Measurements from ENCODE around the gene CCM2L. TPM values are rescaled to one million over a fixed set of nuclear protein-coding genes. Genes with fewer than 3 reads are reported as not detected.

Gene CCM2L
- polyA plus RNA-seq, 1 donor (not counting 4 experiments of a cell fraction or from before 2014, with no cell fraction given) = not detected

DNA sequence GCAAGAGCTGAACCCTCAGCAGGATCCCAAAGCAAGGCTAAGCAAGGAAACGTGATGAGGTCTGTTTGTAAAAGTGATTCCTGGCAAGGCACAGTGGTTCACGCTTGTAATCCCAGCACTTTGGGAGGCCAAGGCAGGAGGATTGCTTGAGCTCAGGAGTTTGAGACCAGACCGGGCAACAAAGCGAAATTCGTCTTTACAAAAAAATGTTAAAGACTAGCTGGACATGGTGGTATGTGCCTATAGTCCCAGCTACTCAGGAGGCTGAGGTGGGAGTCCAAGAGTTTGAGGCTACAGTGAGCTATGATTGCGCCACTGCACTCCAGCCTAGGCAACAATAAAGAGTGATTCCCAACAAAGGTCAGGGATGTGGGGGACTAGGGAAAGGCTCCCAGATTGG lies 46.3 kb upstream of the CCM2L start:
- H3K4me3 ChIP-seq (ENCODE audit: control insufficient read depth in 2 of 3, extremely low read depth in 1 of 3, insufficient read depth in 2 of 3, low read depth in 1 of 3, low read length in 3 of 3) = no peak overlapping the region
- dilution Hi-C loops (cut with MboI; ENCODE audit: extremely low pct_ligation_motif_present, low sequenced_read_pairs) = no loop called here
- H3K36me3 ChIP-seq (ENCODE audit: control insufficient read depth in 2 of 2, extremely low read depth in 1 of 2, insufficient read depth in 2 of 2, low read length in 2 of 2) = no peaks in the 10 kb centered on the region
- H3K9ac ChIP-seq (ENCODE audit: control insufficient read depth, extremely low read depth, insufficient read depth, low read length) = no peak overlapping the region
- FAIRE-seq (no peak), DNase-seq (ENCODE audit: low read depth, low spot score) (no peak)
- no peaks in the 10 kb centered on the region for H3K9me3 ChIP-seq (ENCODE audit: control insufficient read depth, low read depth, low read length)
- H3K79me2 ChIP-seq (ENCODE audit: control insufficient read depth, insufficient read depth, low read length) = no peaks in the 10 kb centered on the region
- no peaks in the 10 kb centered on the region for H3K4me1 ChIP-seq (ENCODE audit: control insufficient read depth, extremely low read depth, insufficient read depth, low read length)
- H4K20me1 ChIP-seq (ENCODE audit: control insufficient read depth, extremely low read depth, insufficient read depth, low read length) = no peaks in the 10 kb centered on the region
- no peak overlapping the region for H2AFZ ChIP-seq (ENCODE audit: control insufficient read depth, low read length)
- peaks cover 33% of the 10 kb centered on the region for H3K27me3 ChIP-seq (ENCODE audit: control insufficient read depth, extremely low read depth, insufficient read depth, low read length)
- H3K27ac ChIP-seq (ENCODE audit: control insufficient read depth, insufficient read depth, low read length) = no peak overlapping the region
- TF ChIP-seq CTCF (optimal IDR thresholded peaks at IDR 0.05 in 1 of 3, IDR thresholded peaks at IDR 0.05 in 1 of 3, conservative IDR thresholded peaks at IDR 0.05 in 1 of 3; ENCODE audit: extremely low read depth in 1 of 3, insufficient read depth in 2 of 3, low read length in 3 of 3) (no peak), EZH2 (IDR thresholded peaks at IDR 0.05; ENCODE audit: low read length) (no peak)
- no peaks in the 10 kb centered on the region for H3K9me1 ChIP-seq (ENCODE audit: control insufficient read depth, extremely low read depth, insufficient read depth, low read length)
- no peak overlapping the region for H3K4me2 ChIP-seq (ENCODE audit: control insufficient read depth, extremely low read depth, insufficient read depth, low read depth, low read length)

- Histone ChIP-seq H3K9ac (ENCODE audit: control insufficient read depth, extremely low read depth, insufficient read depth, low read length) (no peak overlapping the region), H3K27me3 (ENCODE audit: control insufficient read depth, extremely low read depth, insufficient read depth, low read length) (peaks cover 46% of the 10 kb centered on the region), H3K27ac (ENCODE audit: control insufficient read depth, insufficient read depth, low read length) (no peak overlapping the region), H3K9me3 (ENCODE audit: control insufficient read depth, low read depth, low read length) (no peaks in the 10 kb centered on the region), H3K9me1 (ENCODE audit: control insufficient read depth, extremely low read depth, insufficient read depth, low read length) (no peaks in the 10 kb centered on the region), H3K4me3 (ENCODE audit: control insufficient read depth in 2 of 3, extremely low read depth in 1 of 3, insufficient read depth in 2 of 3, low read depth in 1 of 3, low read length in 3 of 3) (no peak overlapping the region), H3K4me1 (ENCODE audit: control insufficient read depth, extremely low read depth, insufficient read depth, low read length) (no peaks in the 10 kb centered on the region), H3K79me2 (ENCODE audit: control insufficient read depth, insufficient read depth, low read length) (no peaks in the 10 kb centered on the region), H2AFZ (ENCODE audit: control insufficient read depth, low read length) (no peak overlapping the region), H3K4me2 (ENCODE audit: control insufficient read depth, extremely low read depth, insufficient read depth, low read depth, low read length) (no peak overlapping the region), H3K36me3 (ENCODE audit: control insufficient read depth in 2 of 2, extremely low read depth in 1 of 2, insufficient read depth in 2 of 2, low read length in 2 of 2) (no peaks in the 10 kb centered on the region), H4K20me1 (ENCODE audit: control insufficient read depth, extremely low read depth, insufficient read depth, low read length) (no peaks in the 10 kb centered on the region)
- no peak for TF ChIP-seq CTCF (optimal IDR thresholded peaks at IDR 0.05 in 1 of 3, IDR thresholded peaks at IDR 0.05 in 1 of 3, conservative IDR thresholded peaks at IDR 0.05 in 1 of 3; ENCODE audit: extremely low read depth in 1 of 3, insufficient read depth in 2 of 3, low read length in 3 of 3)
- TF ChIP-seq EZH2 (IDR thresholded peaks at IDR 0.05; ENCODE audit: low read length) = peak; percentile 67
- DNase-seq (ENCODE audit: low read depth, low spot score) (no peak), FAIRE-seq (no peak)
- dilution Hi-C loops (cut with MboI; ENCODE audit: extremely low pct_ligation_motif_present, low sequenced_read_pairs) = no loop called here
These were observed 43.1 kb upstream of the CCM2L start for GRCh38 chr20:31966991-31967655.
